ENCODE measurements around the gene WNT9A.

Gene WNT9A

DNA sequence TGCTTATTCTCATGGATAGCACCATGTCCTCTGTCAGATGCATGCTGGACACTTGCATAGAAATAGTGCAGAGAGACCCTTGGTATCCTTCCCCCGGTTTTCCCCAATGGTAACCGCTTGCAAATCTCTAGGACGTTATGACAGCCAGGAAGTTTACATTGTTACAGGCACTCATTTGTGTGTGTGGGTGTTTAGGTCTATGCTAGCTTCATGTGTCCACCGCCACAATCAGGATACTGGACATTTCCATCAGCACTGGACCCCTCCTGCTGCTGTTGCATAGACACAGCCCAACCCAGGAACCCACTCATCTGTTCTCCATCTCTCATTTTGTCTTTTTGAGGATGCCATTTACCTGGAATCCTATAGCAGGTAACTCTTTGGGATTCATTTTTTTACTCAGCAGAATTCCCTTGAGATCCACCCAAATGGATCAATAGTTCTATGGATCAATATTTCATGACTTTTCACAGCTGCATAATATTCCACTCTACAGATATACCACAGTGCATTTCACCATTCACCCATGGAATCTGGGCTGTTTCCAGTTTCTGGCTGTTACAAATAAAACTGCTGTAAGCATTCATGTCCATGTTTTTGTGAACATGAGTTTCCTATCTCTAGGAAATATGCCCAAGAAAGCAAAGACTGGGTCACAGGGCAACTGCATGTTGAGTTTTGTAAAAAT lies 6.6 kb upstream of the WNT9A start:
- DNase-seq (ENCODE audit: low spot score), result no peak

DNA sequence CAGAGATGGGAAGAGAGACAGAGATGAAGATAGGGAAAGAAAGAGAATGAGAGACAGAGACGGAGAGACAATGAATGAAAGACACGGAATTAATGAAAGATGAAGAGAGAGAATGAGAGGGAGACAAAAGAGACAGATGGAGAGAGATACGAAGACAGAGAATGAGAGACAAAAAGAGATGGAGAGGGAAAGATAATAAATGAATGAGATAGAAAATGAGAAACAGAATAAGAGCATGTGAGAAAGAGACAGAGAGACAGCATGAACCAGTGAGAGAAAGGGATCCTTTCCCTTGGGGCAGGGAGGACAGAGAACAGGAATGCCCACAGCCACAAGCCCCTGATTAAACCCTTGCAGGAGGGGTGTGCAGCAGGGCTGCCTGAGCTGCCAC lies 5.3 kb upstream of the WNT9A start:
- no peak for DNase-seq (ENCODE audit: low spot score)

DNA sequence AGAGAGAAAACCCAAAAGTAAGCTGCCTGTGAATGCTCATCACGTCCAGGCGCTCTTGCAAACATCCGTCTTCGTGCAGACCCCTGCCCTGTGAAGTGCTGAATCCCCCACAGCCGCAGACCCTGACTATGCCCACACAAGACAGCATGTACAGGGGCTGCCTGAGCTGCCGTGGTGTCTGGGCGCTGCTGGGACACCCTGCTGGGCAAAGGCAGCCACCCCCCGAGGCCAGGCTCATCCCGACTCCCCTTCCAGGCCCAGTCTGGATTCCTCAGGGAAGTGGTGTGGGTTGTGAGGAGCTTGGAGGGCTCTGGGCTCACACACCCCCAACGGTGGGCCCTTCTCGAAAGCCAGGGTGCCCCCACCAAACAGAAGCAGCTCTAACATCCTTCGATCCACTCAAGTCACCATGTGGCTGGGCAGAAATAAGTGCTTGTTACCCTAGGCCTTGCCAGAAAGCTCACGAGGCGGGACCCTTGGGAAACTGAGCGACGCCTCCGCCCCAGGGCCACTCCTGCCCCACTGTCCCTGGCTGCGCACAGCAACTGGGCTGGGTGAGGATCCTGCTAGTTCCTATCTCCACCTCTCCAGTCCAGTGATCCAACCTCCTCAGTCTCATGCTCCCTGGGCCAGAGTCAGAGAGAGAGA lies 4.8 kb upstream of the WNT9A start:
- peak; percentile 4 for DNase-seq (ENCODE audit: low spot score)

DNA sequence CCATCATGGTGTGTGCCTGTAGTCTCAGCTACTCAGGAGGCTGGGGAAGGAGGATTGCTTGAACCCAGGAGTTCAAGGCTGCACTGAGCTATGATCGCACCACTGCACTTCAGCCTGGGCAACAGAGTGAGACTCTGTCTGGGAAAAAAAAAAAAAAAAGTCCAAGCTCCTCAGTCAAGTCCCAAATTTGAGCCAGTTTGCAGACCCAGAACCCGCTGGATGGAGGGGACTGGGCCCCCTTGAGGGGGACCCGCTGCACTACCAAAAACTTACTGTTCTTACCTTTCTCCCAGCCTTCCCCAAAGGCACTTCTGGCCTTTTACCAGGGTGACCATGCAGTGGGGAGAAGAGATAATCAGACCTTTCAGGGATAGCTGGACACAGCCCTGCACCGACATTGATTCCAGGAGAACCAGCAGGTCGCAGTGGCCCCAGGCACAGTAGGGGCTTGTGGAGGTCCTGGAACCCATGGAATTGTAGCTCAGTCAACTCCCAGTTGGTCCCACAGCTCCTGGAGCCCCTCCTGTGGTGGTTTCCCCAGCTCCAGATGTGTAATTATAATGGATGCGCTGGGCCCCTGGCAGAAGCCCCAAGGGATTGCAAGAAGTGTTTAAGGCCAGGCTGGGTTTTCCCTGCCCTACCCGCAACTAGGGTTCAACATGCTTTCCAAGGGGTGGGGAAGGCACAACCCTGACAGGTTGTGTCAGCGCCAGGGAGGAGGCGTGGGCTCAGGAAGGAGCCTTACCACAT lies 4.1 kb upstream of the WNT9A start:
- DNase-seq (ENCODE audit: low spot score), result peak; percentile 4

DNA sequence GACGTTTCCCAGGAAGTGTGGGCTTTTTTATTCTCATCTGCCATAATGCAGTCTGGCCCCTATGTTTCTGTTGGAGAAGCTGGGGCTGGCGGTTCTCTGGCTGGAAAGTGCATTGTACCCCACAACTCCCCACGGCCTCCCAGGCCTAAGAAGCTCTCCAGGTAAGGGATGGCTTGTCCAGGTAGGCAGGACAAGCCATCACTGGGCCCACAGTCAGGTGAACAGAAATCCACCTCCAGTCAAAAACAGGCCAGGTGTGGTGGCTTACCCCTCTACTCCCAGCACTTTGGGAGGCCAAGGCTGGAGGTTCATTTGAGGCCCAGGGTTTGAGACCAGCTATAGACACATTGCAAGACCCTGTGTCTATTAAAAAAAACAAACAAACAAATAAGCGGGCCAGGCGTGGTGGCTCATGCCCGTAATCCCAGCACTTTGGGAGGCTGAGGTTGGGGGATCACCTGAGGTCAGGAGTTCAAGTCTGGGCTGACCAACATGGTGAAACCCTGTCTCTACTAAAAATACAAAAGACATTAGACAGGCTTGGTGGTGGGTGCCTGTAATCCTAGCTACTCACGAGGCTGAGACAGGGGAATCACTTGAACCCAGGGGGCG lies 3.1 kb upstream of the WNT9A start:
- no peak for DNase-seq (ENCODE audit: low spot score)

DNA sequence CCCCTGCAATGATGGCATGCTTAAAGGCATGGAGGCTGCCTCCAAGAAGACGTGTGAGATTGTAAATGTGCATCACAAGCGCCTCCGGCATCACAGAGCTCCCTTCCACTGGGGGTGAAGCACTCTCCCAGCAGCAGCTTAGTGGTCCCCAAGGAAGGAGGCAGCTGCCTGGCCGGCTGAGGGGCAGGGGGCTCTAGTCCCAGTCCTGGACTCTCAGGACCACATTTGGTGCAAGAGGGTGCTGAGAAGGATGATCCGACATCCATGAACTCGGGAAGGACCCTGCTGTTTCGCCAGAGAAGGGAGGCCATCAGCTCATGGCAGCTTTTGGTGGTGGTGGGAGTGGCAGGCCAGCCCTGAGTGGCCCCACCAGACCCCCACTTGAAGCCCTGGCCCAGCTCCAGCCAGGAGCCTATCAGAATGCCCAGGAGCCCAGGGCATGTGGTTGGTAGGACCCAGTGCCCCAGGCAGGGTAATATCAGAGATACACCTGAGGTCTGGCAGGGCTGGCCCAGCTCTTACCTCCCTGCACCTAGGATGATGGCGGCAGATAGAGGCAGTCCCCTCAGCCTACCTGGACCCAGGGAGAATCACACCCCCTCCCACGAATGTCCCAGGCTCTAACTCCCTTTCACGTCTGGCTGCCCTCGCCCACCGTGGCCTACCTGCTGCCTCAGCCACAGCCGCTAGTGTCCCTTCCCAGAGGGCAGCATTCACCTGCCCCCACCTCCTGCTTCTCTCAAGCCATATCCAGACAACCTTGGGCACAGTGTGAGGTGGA lies 2.4 kb upstream of the WNT9A start:
- DNase-seq (ENCODE audit: low spot score), result peak; percentile 3

DNA sequence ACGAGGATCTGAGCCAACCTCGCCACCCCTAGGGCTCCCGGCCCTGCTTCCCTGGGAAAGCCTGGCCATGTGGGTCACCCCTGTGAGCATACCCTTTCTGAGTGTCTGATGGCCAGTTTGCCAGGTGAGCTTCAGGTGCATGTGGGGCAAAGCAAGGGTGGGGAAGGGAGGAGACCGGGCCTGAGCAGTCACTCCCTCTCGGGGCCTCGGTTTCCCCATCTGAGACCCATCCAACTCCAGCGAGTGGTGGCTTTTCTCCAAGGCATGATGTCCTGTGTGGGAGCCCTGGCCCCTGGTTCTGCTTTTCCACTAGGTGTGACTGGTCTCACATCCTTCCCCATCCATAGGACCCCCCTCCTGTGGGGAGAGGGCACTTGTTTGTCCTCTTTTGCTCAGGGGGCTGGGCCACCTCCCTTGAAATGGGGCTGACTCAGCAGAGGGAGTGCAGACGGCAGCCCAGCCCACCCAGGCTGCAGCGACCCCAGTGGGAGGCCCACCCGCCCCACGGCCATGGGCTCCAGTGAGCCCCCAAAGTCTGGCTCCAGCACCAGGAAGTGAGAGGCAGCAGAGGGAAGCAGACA lies 1.7 kb upstream of the WNT9A start:
- peak; percentile 3 for DNase-seq (ENCODE audit: low spot score)

DNA sequence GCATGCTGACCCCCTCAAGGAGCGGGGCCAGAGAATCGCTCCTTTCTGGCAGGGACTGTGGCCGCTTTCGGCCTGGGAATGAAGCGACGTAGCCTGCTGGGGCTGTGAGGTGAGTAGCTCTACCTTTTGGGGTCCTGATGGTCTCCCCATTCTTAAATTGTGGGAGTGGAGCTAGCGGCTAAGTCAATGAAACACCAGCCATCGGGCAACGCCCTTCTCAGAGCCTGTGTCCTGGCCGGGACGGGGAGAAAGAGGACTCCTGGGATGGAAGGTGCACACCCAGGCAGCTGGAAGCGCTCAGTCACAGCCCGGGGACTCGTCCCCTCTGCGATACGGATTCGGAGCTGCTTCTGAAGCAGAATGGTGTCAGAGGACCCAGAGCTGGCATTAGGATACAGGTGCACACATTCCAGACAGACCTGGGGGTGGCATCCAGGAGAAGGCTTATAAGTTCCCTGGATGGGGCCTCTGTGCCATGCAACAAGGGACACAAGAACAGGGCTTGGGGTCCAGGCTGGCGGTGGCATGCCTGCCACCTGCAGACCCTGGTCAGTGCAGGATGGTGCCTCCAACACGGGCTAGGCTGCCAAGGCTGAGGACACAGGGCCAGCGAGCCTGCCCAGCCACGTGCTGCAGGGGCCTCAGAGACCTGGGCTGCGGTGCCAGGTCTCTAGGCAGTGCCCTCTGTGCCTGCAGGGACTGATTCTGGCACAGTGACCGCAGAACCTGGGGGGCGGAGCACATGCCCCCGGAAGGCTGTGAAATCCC lies 945 bp upstream of the WNT9A start:
- peak; percentile 3 for DNase-seq (ENCODE audit: low spot score)

DNA sequence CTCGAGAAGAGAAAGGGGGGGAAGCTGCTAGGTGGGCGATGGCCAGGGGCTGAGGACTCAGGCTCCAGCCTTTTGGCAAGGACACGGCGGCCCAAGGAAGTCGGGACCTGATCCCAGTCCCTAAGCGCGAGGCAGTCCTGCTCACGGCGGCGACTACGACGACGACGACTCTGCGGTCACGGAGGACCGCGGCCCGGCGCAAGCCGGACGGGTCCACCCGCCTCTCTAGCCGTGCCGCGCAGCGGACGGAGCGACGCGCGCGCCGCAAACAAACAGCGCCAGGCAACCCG lies 401 bp downstream of the WNT9A start:
- peak; percentile 60 for DNase-seq (ENCODE audit: low spot score)

GRCh38 chr1:227946624-227947385 lies 927 bp downstream of the WNT9A start:
- peak; percentile 88 for DNase-seq (ENCODE audit: low spot score)

GRCh38 chr1:227945891-227946623 lies 1.7 kb downstream of the WNT9A start:
- DNase-seq (ENCODE audit: low spot score), result peak; percentile 82

DNA sequence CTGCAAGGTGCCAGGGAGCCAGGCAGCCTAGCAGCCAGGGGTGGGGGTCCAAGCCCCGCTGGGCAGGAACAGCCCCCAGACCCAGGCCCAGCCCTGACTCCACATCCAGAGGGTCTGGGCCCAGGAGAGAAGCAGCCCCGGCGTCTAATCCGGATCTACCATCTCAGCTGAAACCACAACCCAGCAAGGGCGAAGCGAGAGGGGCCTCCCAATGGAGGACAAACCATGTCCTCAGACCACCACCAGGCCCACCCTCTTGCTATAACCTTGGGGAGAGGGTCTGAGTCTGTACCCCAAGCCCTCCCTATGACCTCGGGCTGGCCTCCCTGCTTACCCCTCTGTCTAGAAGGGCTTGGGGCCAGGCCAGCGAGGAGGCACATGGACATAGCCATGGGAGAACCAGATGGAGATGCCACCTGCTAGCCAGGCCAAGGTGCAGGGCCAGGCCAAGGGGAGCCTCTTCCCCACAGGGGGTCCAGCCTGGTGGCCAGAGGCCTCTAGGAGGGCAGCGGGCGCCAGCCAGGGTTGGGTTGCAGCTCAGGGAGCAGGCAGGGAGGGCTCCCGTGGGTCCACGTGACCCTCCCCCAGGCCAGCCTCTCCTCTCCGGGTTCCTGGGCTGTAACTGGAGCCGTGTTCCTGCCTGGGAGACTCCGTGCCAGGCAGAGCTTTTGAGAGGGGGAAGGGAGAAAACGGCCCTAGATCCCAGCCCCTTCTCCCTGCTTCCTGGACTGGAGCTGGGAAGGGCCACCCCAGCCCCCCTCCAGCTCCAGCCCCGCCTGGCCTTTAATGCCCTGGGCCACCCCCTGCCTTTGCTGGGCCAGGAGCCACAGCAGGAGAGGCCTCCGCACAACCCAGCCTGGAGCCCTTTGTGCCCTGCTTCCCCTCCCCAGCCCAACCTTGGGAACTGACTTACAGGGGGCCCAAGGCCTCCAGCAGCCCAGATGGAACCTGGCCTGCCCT lies 2.5 kb downstream of the WNT9A start:
- peak; percentile 4 for DNase-seq (ENCODE audit: low spot score)

DNA sequence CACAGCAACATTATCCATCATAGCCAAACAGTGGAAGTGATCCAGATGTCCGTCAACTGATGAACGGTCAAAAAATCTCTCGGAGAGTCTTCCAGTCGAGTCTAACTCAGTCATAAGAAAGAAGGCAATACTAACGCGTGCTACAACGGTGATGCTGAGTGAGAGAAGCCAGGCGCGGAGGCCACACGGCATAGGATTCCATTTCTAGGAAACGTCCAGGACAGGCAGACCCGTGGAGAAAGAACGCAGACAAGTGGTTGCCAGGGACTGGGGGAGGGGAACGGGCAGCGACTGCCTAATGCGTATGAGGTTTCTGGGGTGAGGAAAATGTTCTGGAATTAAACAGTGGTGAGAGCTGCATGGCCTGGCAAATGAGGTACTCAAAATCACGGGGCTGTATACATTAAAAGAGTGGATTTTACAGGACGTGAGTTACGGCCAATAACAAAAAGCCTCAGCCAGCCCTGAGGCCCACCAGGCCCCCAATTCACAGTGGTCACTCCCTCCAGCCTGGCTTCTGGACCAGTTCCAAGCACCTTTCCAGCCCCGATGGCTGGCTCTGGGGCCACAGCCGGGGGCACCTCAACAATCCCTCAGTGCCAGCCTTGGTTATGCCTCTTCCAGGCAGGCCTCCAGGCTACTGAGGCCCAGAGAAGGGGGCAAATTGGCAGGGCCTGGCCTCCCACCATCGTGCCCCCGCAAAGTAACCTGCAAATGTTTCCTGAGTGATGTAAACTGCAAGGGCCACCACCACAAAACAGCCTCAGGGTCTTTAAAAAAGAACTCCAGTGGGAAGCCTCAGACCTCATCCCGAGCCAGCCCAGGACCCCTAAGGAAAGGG lies 3.4 kb downstream of the WNT9A start:
- DNase-seq (ENCODE audit: low spot score), result no peak

- DNase-seq (ENCODE audit: low spot score), result no peak
Measured at GRCh38 chr1:227943381-227944089, 4.2 kb downstream of the WNT9A start.

DNA sequence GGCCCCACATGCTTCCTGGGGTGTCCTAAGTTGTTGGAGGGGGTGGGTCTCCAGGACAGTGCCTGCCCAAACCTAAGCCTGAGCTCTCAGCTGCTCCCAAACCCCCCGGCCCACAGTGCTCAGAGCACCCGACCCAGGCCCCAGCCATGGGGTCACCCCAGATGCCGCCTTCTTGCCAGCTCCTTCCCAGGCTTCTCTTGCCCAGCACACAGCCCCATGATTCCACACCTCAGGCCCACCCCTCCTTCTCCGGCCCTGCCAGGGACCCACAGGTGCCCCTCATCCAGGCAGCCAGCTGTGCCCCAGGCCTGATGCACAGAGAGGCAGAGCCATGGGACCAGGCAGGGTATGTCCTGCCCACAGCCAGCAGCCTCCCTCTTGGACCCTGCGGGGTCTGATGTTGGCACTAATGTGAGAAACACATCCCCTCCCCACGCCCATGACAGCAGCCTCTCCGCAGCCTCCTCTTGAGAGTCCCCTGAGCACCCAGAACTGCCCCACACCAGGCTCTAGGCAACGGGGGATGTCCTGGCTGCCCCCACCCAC lies 4.9 kb downstream of the WNT9A start:
- DNase-seq (ENCODE audit: low spot score), result no peak

GRCh38 chr1:227942021-227942715 lies 5.6 kb downstream of the WNT9A start:
- no peak for DNase-seq (ENCODE audit: low spot score)

Measured in GM03348 (cell line).